ENCODE measurements around the gene DIO3. TPM values are rescaled to one million over a fixed set of nuclear protein-coding genes. Genes with fewer than 3 reads are reported as not detected.
"Not testable (repeated sequence)": the region's sequence is repeated elsewhere in the genome, so short reads cannot be mapped to it uniquely, and the experiment has no call there.

DIO3 gene
- total RNA-seq, 2 donors from 2014 or later = 24.2 to 60.5 TPM

DNA sequence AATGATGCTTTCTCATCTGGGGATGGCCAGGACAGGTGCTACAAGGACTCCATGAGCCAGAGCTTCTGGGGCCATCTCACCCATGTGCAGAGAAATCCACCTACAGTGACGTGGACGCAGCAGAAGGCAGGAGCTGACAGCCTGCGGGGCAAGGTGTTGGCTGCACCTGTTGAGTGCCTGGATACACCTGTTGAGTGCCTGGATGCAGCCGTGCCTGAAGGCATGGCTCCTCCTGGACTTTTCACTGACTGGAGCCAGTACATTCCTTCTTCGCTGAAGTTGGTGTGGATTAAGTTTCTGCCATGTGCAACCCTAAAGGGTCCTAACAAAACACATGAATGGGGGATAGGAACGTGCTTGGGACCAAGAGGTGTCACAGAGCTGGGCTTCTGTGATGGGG lies 7.4 kb upstream of the DIO3 start:
- Histone ChIP-seq H3K9me3 (ENCODE audit: control insufficient read depth, low read length) (no peaks in the 10 kb centered on the region), H3K4me1 (ENCODE audit: control insufficient read depth, insufficient read depth, low read length) (peaks cover 2% of the 10 kb centered on the region), H3K27me3 (ENCODE audit: control insufficient read depth, insufficient read depth, low read length, poor library complexity, severe bottlenecking) (peaks cover 6% of the 10 kb centered on the region), H3K9ac (ENCODE audit: extremely low read depth, low read length, poor library complexity, severe bottlenecking) (no peak overlapping the region), H3K36me3 (ENCODE audit: control insufficient read depth, insufficient read depth, low read length) (peaks cover 7% of the 10 kb centered on the region), H3K27ac (ENCODE audit: low read depth, low read length) (no peak overlapping the region), H3K4me3 (ENCODE audit: low read length) (no peak overlapping the region)
- H3K27ac Mint-ChIP-seq = no peak overlapping the region
- no peaks in the 10 kb centered on the region for H3K4me1 Mint-ChIP-seq
- TF ChIP-seq, protein P1, sequence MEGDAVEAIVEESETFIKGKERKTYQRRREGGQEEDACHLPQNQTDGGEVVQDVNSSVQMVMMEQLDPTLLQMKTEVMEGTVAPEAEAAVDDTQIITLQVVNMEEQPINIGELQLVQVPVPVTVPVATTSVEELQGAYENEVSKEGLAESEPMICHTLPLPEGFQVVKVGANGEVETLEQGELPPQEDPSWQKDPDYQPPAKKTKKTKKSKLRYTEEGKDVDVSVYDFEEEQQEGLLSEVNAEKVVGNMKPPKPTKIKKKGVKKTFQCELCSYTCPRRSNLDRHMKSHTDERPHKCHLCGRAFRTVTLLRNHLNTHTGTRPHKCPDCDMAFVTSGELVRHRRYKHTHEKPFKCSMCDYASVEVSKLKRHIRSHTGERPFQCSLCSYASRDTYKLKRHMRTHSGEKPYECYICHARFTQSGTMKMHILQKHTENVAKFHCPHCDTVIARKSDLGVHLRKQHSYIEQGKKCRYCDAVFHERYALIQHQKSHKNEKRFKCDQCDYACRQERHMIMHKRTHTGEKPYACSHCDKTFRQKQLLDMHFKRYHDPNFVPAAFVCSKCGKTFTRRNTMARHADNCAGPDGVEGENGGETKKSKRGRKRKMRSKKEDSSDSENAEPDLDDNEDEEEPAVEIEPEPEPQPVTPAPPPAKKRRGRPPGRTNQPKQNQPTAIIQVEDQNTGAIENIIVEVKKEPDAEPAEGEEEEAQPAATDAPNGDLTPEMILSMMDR (conservative IDR thresholded peaks at IDR 0.05) = no peak
- no peak overlapping the region for H3K4me3 Mint-ChIP-seq
- peaks cover 41% of the 10 kb centered on the region for H3K27me3 Mint-ChIP-seq (ENCODE audit: insufficient read depth)
- H3K9me3 Mint-ChIP-seq = no peaks in the 10 kb centered on the region
- peaks cover 3% of the 10 kb centered on the region for H3K36me3 Mint-ChIP-seq (ENCODE audit: low read depth)
- WGBS, 2 experiments (ENCODE audit: insufficient coverage in 1 of 2, insufficient read length in 1 of 2) = 90 to 100% methylated on average over 5 to 6 of the region's 6 CpGs
- DNase-seq = no peak

DNA sequence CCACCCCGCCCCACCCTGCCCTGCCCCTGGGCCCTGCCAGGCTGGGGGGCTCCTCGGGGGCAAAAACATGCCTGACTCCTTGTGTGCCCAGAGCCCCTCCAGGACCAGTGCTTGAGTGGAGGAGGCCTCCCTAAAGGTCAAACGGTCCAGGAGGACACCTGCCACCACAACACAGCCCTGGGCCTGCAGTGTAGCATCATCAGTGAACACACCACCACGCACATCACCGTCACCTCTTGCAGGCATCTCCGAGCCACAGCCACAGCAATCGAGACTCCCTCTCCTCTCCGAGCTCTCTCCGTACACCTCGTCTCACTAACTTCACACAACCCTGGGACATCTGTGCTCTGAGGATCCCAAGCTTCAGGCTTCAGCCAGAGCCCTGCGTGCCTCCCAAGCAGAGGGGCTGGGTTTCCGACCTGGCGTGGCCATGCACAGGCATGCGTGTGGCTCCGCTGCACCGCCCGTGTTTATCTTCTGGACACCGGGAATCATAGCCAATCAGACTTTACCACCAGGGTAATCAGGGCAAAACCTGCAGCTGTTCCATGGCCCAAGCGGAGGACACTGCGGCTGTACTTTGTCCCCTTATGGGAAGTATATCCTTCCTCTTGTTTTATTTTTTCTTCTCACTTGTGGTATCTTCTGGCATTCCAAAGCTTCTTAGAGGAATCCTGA lies 6.2 kb upstream of the DIO3 start:
- Mint-ChIP-seq H3K27ac (no peak overlapping the region), H3K36me3 (ENCODE audit: low read depth) (peaks cover 3% of the 10 kb centered on the region), H3K4me1 (no peaks in the 10 kb centered on the region), H3K27me3 (ENCODE audit: insufficient read depth) (peaks cover 49% of the 10 kb centered on the region), H3K9me3 (no peaks in the 10 kb centered on the region), H3K4me3 (no peak overlapping the region)
- TF ChIP-seq, protein P1 (conservative IDR thresholded peaks at IDR 0.05) = no peak
- H3K27me3 ChIP-seq (ENCODE audit: control insufficient read depth, insufficient read depth, low read length, poor library complexity, severe bottlenecking) = peaks cover 10% of the 10 kb centered on the region
- no peak for DNase-seq
- no peak overlapping the region for H3K27ac ChIP-seq (ENCODE audit: low read depth, low read length)
- H3K36me3 ChIP-seq (ENCODE audit: control insufficient read depth, insufficient read depth, low read length) = peaks cover 7% of the 10 kb centered on the region
- H3K4me1 ChIP-seq (ENCODE audit: control insufficient read depth, insufficient read depth, low read length) = peaks cover 2% of the 10 kb centered on the region
- no peak overlapping the region for H3K9ac ChIP-seq (ENCODE audit: extremely low read depth, low read length, poor library complexity, severe bottlenecking)
- no peaks in the 10 kb centered on the region for H3K9me3 ChIP-seq (ENCODE audit: control insufficient read depth, low read length)
- H3K4me3 ChIP-seq (ENCODE audit: low read length) = no peak overlapping the region
- 94% methylated on average over 16 to 20 of the region's 20 CpGs for WGBS, 2 experiments (ENCODE audit: insufficient coverage in 1 of 2, insufficient read length in 1 of 2)

DNA sequence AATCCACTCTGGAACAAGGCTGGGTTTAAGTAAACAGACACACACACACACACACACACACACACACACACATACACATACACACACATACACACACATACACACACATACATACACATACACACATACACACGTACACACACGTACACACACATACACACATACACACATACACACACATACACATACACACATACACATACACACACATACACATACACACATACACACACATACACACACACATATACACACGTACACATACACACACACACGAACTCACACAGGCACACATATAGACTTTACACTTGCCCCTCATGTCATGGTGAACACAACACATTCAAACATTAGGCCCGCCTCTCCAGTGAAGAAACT lies 5.6 kb upstream of the DIO3 start:
- not testable (repeated sequence) for H3K27ac Mint-ChIP-seq; H3K4me3 Mint-ChIP-seq; H3K4me1 Mint-ChIP-seq; H3K9ac ChIP-seq (ENCODE audit: extremely low read depth, low read length, poor library complexity, severe bottlenecking); H3K4me3 ChIP-seq (ENCODE audit: low read length); H3K4me1 ChIP-seq (ENCODE audit: control insufficient read depth, insufficient read depth, low read length); H3K27ac ChIP-seq (ENCODE audit: low read depth, low read length); H3K36me3 ChIP-seq (ENCODE audit: control insufficient read depth, insufficient read depth, low read length); H3K36me3 Mint-ChIP-seq (ENCODE audit: low read depth); DNase-seq; H3K9me3 Mint-ChIP-seq; H3K9me3 ChIP-seq (ENCODE audit: control insufficient read depth, low read length); H3K27me3 ChIP-seq (ENCODE audit: control insufficient read depth, insufficient read depth, low read length, poor library complexity, severe bottlenecking)
- WGBS, 2 experiments (ENCODE audit: insufficient coverage in 1 of 2, insufficient read length in 1 of 2) = 89 to 94% methylated on average over 4 to 5 of the region's 5 CpGs
- peaks cover 50% of the 10 kb centered on the region for H3K27me3 Mint-ChIP-seq (ENCODE audit: insufficient read depth)

DNA sequence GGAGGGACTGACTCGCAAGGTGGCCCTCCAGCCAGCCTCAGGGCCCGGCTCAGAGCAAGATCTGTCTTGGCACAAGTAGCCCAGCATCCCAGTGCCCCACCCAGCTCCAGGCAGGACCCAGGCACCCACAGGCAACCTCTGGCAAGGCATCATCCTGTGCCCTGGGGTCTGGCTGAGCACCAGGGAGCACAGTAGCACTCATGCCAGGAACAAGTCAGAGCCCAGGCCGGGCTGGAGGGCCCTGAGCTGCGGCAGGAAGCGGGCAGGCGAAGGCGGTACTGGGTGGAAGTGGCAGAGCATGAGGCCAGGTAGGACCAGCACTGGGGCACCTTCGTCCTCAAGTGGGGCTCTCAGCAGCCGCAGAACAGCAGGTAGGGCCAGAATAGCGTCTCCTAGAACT lies 5.2 kb upstream of the DIO3 start:
- WGBS, 2 experiments (ENCODE audit: insufficient coverage in 1 of 2, insufficient read length in 1 of 2) = 94 to 98% methylated on average over 7 to 10 of the region's 10 CpGs

More for the DNA sequence above, 5.2 kb upstream of the DIO3 start:
- Histone ChIP-seq H3K27me3 (ENCODE audit: control insufficient read depth, insufficient read depth, low read length, poor library complexity, severe bottlenecking) (peaks cover 10% of the 10 kb centered on the region), H3K36me3 (ENCODE audit: control insufficient read depth, insufficient read depth, low read length) (peaks cover 7% of the 10 kb centered on the region), H3K9ac (ENCODE audit: extremely low read depth, low read length, poor library complexity, severe bottlenecking) (no peak overlapping the region), H3K4me3 (ENCODE audit: low read length) (no peak overlapping the region), H3K9me3 (ENCODE audit: control insufficient read depth, low read length) (no peaks in the 10 kb centered on the region), H3K27ac (ENCODE audit: low read depth, low read length) (no peak overlapping the region), H3K4me1 (ENCODE audit: control insufficient read depth, insufficient read depth, low read length) (peaks cover 2% of the 10 kb centered on the region)
- no peaks in the 10 kb centered on the region for H3K9me3 Mint-ChIP-seq
- H3K4me1 Mint-ChIP-seq = no peaks in the 10 kb centered on the region
- H3K27ac Mint-ChIP-seq = no peak overlapping the region
- DNase-seq = no peak
- TF ChIP-seq, protein P1 (conservative IDR thresholded peaks at IDR 0.05) = no peak
- H3K4me3 Mint-ChIP-seq = no peak overlapping the region
- H3K27me3 Mint-ChIP-seq (ENCODE audit: insufficient read depth) = peaks cover 50% of the 10 kb centered on the region
- peaks cover 3% of the 10 kb centered on the region for H3K36me3 Mint-ChIP-seq (ENCODE audit: low read depth)
